Smooth muscle cell of trachea (primary cell): Measurements from ENCODE around the gene ZCCHC24. TPM values are rescaled to one million over a fixed set of nuclear protein-coding genes. Genes with fewer than 3 reads are reported as not detected.

ENCODE experiments used
- total RNA-seq: library from RNA; depleted of rRNA; stranded (reverse); fragments of >200 nt; gene quantifications from 2 replicates; pipeline ENCODE4 v1.2.1, GENCODE V29; 2014

Gene ZCCHC24
- 48.3 and 80.6 TPM in 2 replicates for total RNA-seq

GRCh38 chr10:79445161-79445976 is at the start of gene ZCCHC24:
ZCCHC24 (minus strand) TSS chr10:79445624; CDS start chr10:79445440, 184 bp downstream.

DNA sequence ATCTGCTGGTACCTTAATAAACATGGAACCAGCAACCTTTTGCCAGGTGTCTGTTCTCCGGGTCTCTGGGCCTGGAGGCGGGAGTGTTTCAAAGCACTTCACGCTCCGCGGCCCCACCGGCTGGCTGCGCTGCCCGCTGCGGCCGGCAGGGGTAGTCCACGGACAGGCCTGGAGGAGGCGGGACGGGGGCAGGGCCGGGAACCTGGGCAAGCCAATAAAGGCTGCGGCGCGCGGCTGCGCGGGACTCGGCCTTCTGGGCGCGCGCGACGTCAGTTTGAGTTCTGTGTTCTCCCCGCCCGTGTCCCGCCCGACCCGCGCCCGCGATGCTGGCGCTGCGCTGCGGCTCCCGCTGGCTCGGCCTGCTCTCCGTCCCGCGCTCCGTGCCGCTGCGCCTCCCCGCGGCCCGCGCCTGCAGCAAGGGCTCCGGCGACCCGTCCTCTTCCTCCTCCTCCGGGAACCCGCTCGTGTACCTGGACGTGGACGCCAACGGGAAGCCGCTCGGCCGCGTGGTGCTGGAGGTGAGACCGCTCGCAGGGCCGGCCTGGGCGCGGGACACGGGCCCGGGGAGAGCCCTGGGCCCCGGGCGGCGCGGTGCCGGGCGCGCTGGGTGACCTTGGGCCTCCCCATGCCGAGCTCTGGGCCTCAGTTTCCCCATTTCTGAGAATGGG is 98.1 kb downstream of the ZCCHC24 start, which contains the start of gene PPIF:
Gene PPIF, plus strand, starts transcription at position 244 of the 668 bp plus-strand sequence. Its CDS starts 80 bp downstream, at position 324.

Other genes with a start within 250 kb of the ZCCHC24 start
- gene PPIF, start 98.2 kb downstream of the ZCCHC24 start, total RNA-seq = 25.7 and 40.4 TPM in 2 replicates
- 0.17 and 0.58 TPM in 2 replicates for gene EIF5AL1, start 66.9 kb upstream of the ZCCHC24 start, total RNA-seq
- not detected in 2 replicates for gene SFTPA2, start 114.8 kb upstream of the ZCCHC24 start, total RNA-seq
- gene SFTPA1, start 165.3 kb upstream of the ZCCHC24 start, total RNA-seq = not detected in 2 replicates